GM21723 (cell line): ENCODE data around the gene SMARCA2.
A peak's percentile ranks its signal among the peaks of the same experiment; 100 is the strongest.

Experiments used
- ATAC-seq: cut with Tn5 transposase; IDR thresholded peaks from one replicate; pipeline ENCODE4 v1.9.1; 2021; ENCODE audit warnings: mild to moderate bottlenecking, moderate library complexity; ENCODE audit not compliant: unreplicated experiment

Gene SMARCA2

GRCh38 chr9:2199999-2200796, 185.1 kb downstream of the SMARCA2 start:
- ATAC-seq: no peak

GRCh38 chr9:2208465-2208864, 193.3 kb downstream of the SMARCA2 start:
- ATAC-seq: no peak

GRCh38 chr9:2208991-2209390, 193.8 kb downstream of the SMARCA2 start:
- no peak for ATAC-seq

- ATAC-seq: no peak
Measured at GRCh38 chr9:2209400-2209799, 194.3 kb downstream of the SMARCA2 start.

- ATAC-seq: no peak
Measured at GRCh38 chr9:2210201-2210600, 195.1 kb downstream of the SMARCA2 start.

GRCh38 chr9:2213830-2214468, 198.8 kb downstream of the SMARCA2 start:
- no peak for ATAC-seq

GRCh38 chr9:2214707-2215106, 199.6 kb downstream of the SMARCA2 start:
- no peak for ATAC-seq

- ATAC-seq: no peak
Measured at GRCh38 chr9:2215921-2216441, 200.8 kb downstream of the SMARCA2 start.

- ATAC-seq: no peak
Measured at GRCh38 chr9:2216591-2216990, 201.4 kb downstream of the SMARCA2 start.

GRCh38 chr9:2217540-2217939, 202.4 kb downstream of the SMARCA2 start:
- no peak for ATAC-seq

- no peak for ATAC-seq
Measured at GRCh38 chr9:2220036-2220435, 204.9 kb downstream of the SMARCA2 start.

- ATAC-seq: no peak
Measured at GRCh38 chr9:2227144-2227867, 212.2 kb downstream of the SMARCA2 start.

- no peak for ATAC-seq
Measured at GRCh38 chr9:2228132-2228531, 213.0 kb downstream of the SMARCA2 start.

GRCh38 chr9:2228641-2229040, 213.5 kb downstream of the SMARCA2 start:
- ATAC-seq: peak; percentile 28

GRCh38 chr9:2229109-2229721, 214.1 kb downstream of the SMARCA2 start:
- ATAC-seq: peak; percentile 87

- no peak for ATAC-seq
Measured at GRCh38 chr9:2230362-2230761, 215.2 kb downstream of the SMARCA2 start.

- no peak for ATAC-seq
Measured at GRCh38 chr9:2231101-2231500, 216.0 kb downstream of the SMARCA2 start.

- no peak for ATAC-seq
Measured at GRCh38 chr9:2231829-2232228, 216.7 kb downstream of the SMARCA2 start.

GRCh38 chr9:2233274-2233673, 218.1 kb downstream of the SMARCA2 start:
- ATAC-seq: no peak

GRCh38 chr9:2234371-2234893, 219.3 kb downstream of the SMARCA2 start:
- ATAC-seq: no peak

- ATAC-seq: no peak
Measured at GRCh38 chr9:2235623-2236022, 220.5 kb downstream of the SMARCA2 start.
